Stimulated activated CD8-positive, alpha-beta memory T cell treated with anti-CD3 and anti-CD28 coated beads, Interleukin-7, amount 100 ng/mL, for 1 hour (primary cell): Measurements from ENCODE around the gene ZCCHC9.
"Not testable (repeated sequence)": the region's sequence is repeated elsewhere in the genome, so short reads cannot be mapped to it uniquely, and the experiment has no call there.

Source experiments
- DNase-seq, 2 donors: peaks; one replicate each; pipeline ENCODE4 v3.0.0-alpha.2; 2020; ENCODE audit warnings: low read depth in 2 of 2

The ZCCHC9 gene, protein sequence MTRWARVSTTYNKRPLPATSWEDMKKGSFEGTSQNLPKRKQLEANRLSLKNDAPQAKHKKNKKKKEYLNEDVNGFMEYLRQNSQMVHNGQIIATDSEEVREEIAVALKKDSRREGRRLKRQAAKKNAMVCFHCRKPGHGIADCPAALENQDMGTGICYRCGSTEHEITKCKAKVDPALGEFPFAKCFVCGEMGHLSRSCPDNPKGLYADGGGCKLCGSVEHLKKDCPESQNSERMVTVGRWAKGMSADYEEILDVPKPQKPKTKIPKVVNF

GRCh38 chr5:81301271-81302015 lies at the start of gene ZCCHC9:
Gene ZCCHC9 (plus strand): TSS chr5:81301587. CDS start chr5:81304758, 3,171 bp downstream.
- DNase-seq: peak; percentile 85 to 86

DNA sequence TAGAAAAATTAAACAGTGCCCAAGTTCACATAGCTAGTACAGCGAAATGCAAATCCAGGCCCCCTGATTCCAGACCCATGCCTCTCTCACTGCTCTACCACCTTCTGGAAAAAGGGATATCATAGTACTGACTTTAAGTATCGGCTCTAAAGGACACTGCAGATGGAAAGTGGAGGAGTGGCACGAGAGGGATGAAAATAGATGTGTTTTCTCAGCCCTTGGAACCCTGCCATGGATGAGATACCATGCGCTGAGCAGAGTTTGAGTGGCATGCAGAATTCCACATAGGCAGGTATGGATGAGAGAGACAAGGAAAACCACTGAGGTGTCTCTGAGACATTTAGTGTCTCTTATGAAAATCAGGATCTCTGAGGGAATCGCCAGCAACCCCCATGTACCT lies 49.5 kb upstream of the ZCCHC9 start:
- DNase-seq: no peak

GRCh38 chr5:81252904-81253303 lies 48.5 kb upstream of the ZCCHC9 start:
- no peak for DNase-seq

DNA sequence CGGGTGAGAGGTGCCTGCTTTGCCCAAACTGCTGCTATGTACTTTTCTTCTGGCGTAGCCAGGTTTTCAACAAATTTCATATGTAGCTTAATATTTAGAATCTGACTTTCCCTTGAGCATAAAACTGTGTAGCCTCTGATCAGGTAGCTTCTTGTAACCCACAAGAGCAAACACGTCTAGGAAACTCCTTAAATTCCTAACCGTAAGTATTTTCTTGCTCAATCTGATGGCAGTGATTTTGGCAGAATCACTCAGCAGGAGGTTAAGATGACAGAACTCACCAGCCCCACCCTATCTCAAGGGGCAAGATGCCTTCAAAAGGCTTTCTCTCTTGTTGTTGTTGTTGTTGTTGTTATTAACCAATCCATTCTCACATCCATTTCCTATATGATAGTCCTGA lies 47.5 kb upstream of the ZCCHC9 start:
- no peak for DNase-seq

DNA sequence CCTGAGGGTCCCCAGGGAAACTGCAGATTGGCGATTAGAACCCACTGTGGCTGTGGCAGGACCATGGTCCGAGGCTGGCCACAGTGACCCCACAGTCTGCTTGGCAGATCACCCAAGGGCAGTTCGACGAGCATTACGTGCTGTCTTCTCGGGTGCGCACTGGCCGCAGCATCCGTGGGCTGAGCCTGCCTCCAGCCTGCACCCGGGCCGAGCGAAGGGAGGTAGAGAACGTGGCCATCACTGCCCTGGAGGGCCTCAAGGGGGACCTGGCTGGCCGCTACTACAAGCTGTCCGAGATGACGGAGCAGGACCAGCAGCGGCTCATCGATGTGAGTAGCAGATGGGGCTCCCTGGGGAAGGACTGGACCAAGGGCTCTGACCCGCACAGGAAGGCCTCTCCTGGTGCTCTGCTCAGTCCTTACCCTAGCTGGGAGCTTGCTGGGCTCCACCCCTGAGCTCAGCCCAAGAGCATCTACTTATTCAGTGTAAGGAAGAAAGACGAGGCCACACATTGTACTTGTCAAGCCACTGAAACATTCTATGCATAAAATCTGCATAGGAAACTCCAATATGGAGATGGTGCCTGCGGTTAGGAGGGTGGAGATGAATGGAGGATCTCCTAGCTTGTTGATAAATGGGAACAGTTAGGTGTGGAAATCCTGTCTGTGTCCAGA lies 46.4 kb upstream of the ZCCHC9 start:
- DNase-seq: no peak

GRCh38 chr5:81256766-81257165 lies 44.6 kb upstream of the ZCCHC9 start:
- DNase-seq: no peak

DNA sequence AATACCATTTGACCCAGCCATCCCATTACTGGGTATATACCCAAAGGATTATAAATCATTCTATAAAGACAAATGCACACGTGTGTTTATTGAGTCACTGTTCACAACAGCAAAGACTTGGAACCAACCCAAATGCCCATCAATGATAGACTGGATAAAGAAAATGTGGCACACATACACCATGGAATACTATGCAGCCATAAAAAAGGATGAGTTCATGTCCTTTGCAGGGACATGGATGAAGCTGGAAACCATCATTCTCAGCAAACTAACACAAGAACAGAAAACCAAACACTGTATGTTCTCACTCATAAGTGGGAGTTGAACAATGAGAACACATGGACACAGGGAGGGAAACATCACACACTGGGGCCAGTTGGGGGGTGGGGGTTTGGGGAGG lies 38.6 kb upstream of the ZCCHC9 start:
- not testable (repeated sequence) for DNase-seq

DNA sequence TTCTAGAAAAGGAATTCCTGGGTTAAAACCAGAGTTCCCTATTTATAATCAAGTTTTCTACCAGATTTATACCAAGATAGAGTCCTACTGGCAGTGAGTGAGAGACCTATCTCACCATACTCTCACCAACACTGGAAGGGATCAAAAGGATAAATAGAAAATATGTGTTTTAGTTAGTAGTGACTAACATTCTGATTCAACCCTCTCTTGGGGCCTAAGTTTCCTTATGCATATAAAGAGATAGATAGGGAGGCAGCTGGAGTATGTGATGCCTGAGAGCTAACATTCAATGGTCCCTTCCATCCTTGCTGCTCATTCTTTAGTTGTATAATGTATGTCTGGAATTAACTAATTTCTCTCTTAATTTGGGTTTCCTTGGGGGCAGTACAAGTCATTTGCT lies 36.3 kb upstream of the ZCCHC9 start:
- DNase-seq: no peak

- no peak for DNase-seq
Observed at GRCh38 chr5:81268521-81269196, 32.7 kb upstream of the ZCCHC9 start.

GRCh38 chr5:81269751-81270393 lies 31.5 kb upstream of the ZCCHC9 start:
- DNase-seq: no peak

DNA sequence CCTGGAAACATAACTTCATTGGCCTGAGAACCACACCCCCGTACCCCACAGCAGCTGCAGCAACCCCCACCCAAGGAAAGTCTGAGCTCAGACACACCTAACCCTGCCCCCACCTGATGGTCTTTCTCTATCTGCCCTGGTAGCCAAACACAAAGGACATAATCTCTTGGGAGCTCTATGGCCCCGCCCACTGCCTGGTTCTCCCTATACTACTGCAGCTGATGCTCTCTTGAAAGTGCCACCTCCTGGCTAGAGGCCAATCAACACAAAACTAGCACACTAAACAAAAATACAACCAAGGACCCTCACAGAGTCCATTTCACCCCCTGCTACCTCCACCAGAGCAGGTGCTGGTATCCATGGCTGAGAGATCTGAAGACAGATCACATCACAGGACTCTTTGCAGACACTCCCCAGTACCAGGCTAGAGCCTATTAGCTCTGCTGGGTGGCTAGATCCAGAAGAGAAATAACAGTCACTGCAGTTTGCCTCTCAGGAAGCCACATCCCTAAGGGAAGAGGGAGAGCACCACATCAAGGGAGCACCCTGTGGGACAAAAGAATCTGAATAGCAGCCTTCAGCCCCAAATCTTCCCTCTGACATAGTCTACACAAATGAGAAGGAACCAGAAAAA lies 30.9 kb upstream of the ZCCHC9 start:
- not testable (repeated sequence) for DNase-seq

DNA sequence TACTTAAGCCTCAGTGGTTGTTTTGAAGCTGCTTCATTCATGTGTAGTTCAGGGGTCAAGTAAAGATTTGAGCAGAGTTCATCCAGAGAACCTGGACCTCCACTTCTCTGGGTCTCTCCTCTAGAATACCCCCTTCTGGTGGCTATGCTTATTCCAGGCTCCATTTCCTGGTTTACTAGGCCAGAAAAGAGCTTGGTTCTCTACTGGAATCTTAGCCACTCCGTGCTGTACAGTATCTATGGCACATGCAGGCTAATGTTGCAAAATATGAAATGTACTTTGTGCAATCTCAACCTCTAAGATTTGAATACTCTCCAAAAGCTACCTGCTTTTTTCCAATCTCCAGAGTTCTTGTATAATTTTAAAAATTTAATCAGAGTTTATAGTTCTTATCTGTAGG lies 17.4 kb upstream of the ZCCHC9 start:
- DNase-seq: no peak

GRCh38 chr5:81286059-81286617 lies 15.2 kb upstream of the ZCCHC9 start:
- no peak for DNase-seq

DNA sequence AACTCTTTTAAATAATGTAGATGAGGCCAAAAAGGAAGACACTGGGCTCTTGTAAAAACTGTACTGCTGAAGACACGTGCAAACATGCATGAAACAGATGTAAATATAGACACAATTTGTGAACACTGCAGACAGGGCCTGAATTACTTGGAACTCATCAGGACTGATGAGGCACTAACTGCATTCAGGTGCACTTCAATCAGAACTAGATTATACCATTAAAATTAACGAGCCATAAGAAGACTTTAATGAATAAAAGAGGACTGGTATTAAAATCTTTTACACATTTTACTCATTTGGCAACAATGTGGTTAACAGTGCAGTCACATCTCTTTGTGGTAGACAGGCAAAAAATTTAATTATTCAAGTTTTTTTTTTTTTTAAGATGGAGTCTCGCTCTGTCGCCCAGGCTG lies 13.4 kb upstream of the ZCCHC9 start:
- no peak for DNase-seq

DNA sequence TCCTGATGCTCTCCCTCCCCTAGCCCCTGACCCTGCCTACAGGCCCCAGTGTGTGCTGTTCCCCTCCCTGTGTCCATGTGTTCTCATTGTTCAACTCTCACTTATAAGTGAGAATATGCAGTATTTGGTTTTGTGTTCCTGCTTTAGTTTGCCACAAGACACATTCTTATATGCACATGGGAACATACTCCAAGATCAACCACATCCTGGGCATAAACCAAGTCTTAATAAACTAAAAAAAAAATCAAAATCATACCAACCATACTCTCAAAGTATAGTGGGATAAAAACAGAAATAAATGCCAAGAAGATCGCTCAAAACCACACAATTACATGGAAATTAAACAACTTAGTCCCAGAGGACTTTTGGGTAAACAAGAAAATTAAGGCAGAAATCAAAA lies 11.2 kb upstream of the ZCCHC9 start:
- DNase-seq: no peak

- no peak for DNase-seq
Observed at GRCh38 chr5:81292130-81292529, 9.3 kb upstream of the ZCCHC9 start.

- not testable (repeated sequence) for DNase-seq
Observed at GRCh38 chr5:81294021-81294420, 7.4 kb upstream of the ZCCHC9 start.

DNA sequence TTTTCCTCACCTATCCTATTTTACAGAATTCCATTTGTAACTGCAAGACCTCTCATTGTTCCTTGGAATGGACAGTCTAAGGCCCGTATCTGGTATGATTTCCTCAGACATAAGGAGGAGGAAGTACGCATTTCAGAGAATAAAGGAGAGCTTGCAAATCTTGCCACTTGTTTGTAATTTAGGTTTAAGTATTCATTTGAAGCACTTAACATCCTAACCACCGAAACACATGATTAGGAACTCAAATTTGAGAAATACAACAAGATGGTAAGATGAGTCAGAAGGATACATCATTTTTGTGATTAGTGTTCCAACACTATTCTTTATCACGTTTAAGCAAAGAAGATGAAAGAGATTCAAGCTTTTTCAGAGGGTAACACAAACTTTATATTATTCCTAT lies 3.9 kb upstream of the ZCCHC9 start:
- DNase-seq: no peak

- DNase-seq: no peak
Observed at GRCh38 chr5:81300921-81301270, 491 bp upstream of the ZCCHC9 start.

GRCh38 chr5:81302596-81302995 lies 1.2 kb downstream of the ZCCHC9 start:
- DNase-seq: no peak

GRCh38 chr5:81303563-81303962 lies 2.2 kb downstream of the ZCCHC9 start:
- DNase-seq: no peak
